Neuronal stem cell (in vitro differentiated cells): ENCODE results near the gene CDK8.

ENCODE experiments used
- DNase-seq: peaks from one replicate; pipeline ENCODE4 v3.0.0-alpha.2; 2013; ENCODE audit warnings: low spot score
- H2AFZ ChIP-seq: one replicate; pipeline ENCODE4 v1.6.1; 2013; ENCODE audit warnings: mild to moderate bottlenecking, low read length, inconsistent platforms
- H2AK5ac ChIP-seq: 2 replicates; pipeline ENCODE4 v1.6.1; 2013; ENCODE audit warnings: low read depth, mild to moderate bottlenecking, inconsistent platforms, low read length, moderate library complexity, mixed read lengths
- H2BK120ac ChIP-seq: 2 replicates; pipeline ENCODE4 v1.6.1; 2013; ENCODE audit warnings: low read depth, mild to moderate bottlenecking, inconsistent platforms, low read length, moderate library complexity, mixed read lengths
- H2BK12ac ChIP-seq: one replicate; pipeline ENCODE4 v1.6.1; 2013; ENCODE audit warnings: low read length, inconsistent platforms
- H2BK15ac ChIP-seq: 2 replicates; pipeline ENCODE4 v1.6.1; 2013; ENCODE audit warnings: mild to moderate bottlenecking, low read length, inconsistent platforms, mixed read lengths
- H2BK5ac ChIP-seq: one replicate; pipeline ENCODE4 v1.6.1; 2013; ENCODE audit warnings: inconsistent platforms, mild to moderate bottlenecking, low read length, moderate library complexity
- H3K14ac ChIP-seq: one replicate; pipeline ENCODE4 v1.6.1; 2013; ENCODE audit warnings: low read length, inconsistent platforms
- H3K18ac ChIP-seq: 2 replicates; pipeline ENCODE4 v1.6.1; 2013; ENCODE audit warnings: low read length, inconsistent platforms
- H3K23ac ChIP-seq: 2 replicates; pipeline ENCODE4 v1.6.1; 2013; ENCODE audit warnings: low read depth, mild to moderate bottlenecking, mixed read lengths, low read length, inconsistent platforms; ENCODE audit not compliant: poor library complexity
- H3K27ac ChIP-seq: replicated peaks from 3 replicates; pipeline ENCODE4 v1.5.1; 2013; ENCODE audit warnings: low read length, inconsistent platforms
- H3K27me3 ChIP-seq, 3 experiments: 2 replicates each; pipeline ENCODE4 v1.6.1; 2013; ENCODE audit warnings: low read length in 3 of 3, mild to moderate bottlenecking in 2 of 3, inconsistent platforms in 1 of 3, low read depth in 1 of 3, mixed read lengths in 1 of 3, moderate library complexity in 1 of 3; ENCODE audit not compliant: control insufficient read depth in 3 of 3, insufficient read depth in 3 of 3
- H3K36me3 ChIP-seq, 2 donors: replicated peaks in 1 of 2; 2 replicates each; pipeline ENCODE4 v1.6.1; 2013; ENCODE audit warnings: low read length in 2 of 2; ENCODE audit not compliant: control insufficient read depth in 2 of 2, insufficient read depth in 2 of 2
- H3K4ac ChIP-seq: 2 replicates; pipeline ENCODE4 v1.6.1; 2013; ENCODE audit warnings: inconsistent platforms, mild to moderate bottlenecking, low read length, moderate library complexity
- H3K4me1 ChIP-seq, 2 donors: 1 replicate in 1 of 2; 2 replicates in 1 of 2; pipeline ENCODE4 v1.6.1; 2013; ENCODE audit warnings: low read length in 2 of 2, low read depth in 1 of 2; ENCODE audit not compliant: control insufficient read depth in 2 of 2, insufficient read depth in 1 of 2
- H3K4me2 ChIP-seq: one replicate; pipeline ENCODE4 v1.6.1; 2013; ENCODE audit warnings: mild to moderate bottlenecking, low read length, inconsistent platforms; ENCODE audit not compliant: insufficient read depth, poor library complexity, severe bottlenecking
- H3K4me3 ChIP-seq, 2 donors: 2 replicates each; pipeline ENCODE4 v1.5.1; 2013; ENCODE audit warnings: low read length in 2 of 2, mild to moderate bottlenecking in 2 of 2, inconsistent platforms in 1 of 2, moderate library complexity in 1 of 2
- H3K79me1 ChIP-seq: one replicate; pipeline ENCODE4 v1.6.1; 2013; ENCODE audit warnings: low read depth, mild to moderate bottlenecking, inconsistent platforms, low read length, moderate library complexity
- H3K9ac ChIP-seq: one replicate; pipeline ENCODE4 v1.6.1; 2013; ENCODE audit warnings: mild to moderate bottlenecking, low read depth, low read length, inconsistent platforms; ENCODE audit not compliant: poor library complexity
- H3K9me3 ChIP-seq, 2 donors: replicated peaks in 1 of 2; 2 replicates each; pipeline versions ENCODE3 to v1.6.1; 2013; ENCODE audit warnings: low read length in 2 of 2, mild to moderate bottlenecking in 2 of 2, inconsistent platforms in 1 of 2, low read depth in 1 of 2, mixed read lengths in 1 of 2, moderate library complexity in 1 of 2; ENCODE audit not compliant: control insufficient read depth in 2 of 2, insufficient read depth in 1 of 2
- H4K8ac ChIP-seq: one replicate; pipeline ENCODE4 v1.6.1; 2013; ENCODE audit warnings: low read depth, mild to moderate bottlenecking, inconsistent platforms, low read length, moderate library complexity
- H4K91ac ChIP-seq: one replicate; pipeline ENCODE4 v1.6.1; 2013; ENCODE audit warnings: low read length, low read depth, mild to moderate bottlenecking, inconsistent platforms; ENCODE audit not compliant: poor library complexity
- WGBS, 2 donors: extraction: QIAGEN DNeasy Blood & Tissue Kit; methylation state at CpG; one replicate each; pipeline ENCODE4 v1.1.7; 2013; ENCODE audit warnings: missing lambda C conversion rate in 2 of 2, mixed read lengths in 1 of 2; ENCODE audit not compliant: insufficient read length in 2 of 2, insufficient replicate concordance in 1 of 2; ENCODE audit errors: extremely low coverage in 2 of 2; 5-methylcytosine and 5-hydroxymethylcytosine counted together

The CDK8 gene

GRCh38 chr13:26323127-26323526 is 69.2 kb downstream of the CDK8 start:
- H2AFZ ChIP-seq = no peak overlapping the region
- no peak overlapping the region for H2BK120ac ChIP-seq
- H3K79me1 ChIP-seq = peaks cover 2% of the 10 kb centered on the region
- no peak overlapping the region for H3K23ac ChIP-seq
- no peak overlapping the region for H4K91ac ChIP-seq
- no peak overlapping the region for H4K8ac ChIP-seq
- no peak overlapping the region for H2BK15ac ChIP-seq
- no peaks in the 10 kb centered on the region for H3K4me1 ChIP-seq
- H3K4ac ChIP-seq = no peak overlapping the region
- H3K36me3 ChIP-seq = no peaks in the 10 kb centered on the region
- H3K9ac ChIP-seq = no peak overlapping the region
- no peak overlapping the region for H3K27ac ChIP-seq
- H2BK5ac ChIP-seq = no peak overlapping the region
- H2AK5ac ChIP-seq = no peak overlapping the region
- no peak for DNase-seq
- H3K18ac ChIP-seq = no peak overlapping the region
- H3K9me3 ChIP-seq = peaks cover 0 to 2% of the 10 kb centered on the region in 2 donors
- H3K4me3 ChIP-seq = no peak overlapping the region
- WGBS, 2 donors = no CpG with 5 or more reads among the region's 2 CpGs
- H2BK12ac ChIP-seq = no peak overlapping the region
- H3K4me2 ChIP-seq = no peak overlapping the region
- H3K27me3 ChIP-seq = no peaks in the 10 kb centered on the region
- H3K14ac ChIP-seq = no peak overlapping the region

- DNase-seq = no peak
- no peak overlapping the region for H3K4me2 ChIP-seq
- H3K4me1 ChIP-seq = no peaks in the 10 kb centered on the region
- H3K14ac ChIP-seq = no peak overlapping the region
- H3K27ac ChIP-seq = no peak overlapping the region
- no peak overlapping the region for H4K91ac ChIP-seq
- no peaks in the 10 kb centered on the region for H3K36me3 ChIP-seq
- H2BK5ac ChIP-seq = no peak overlapping the region
- H2AFZ ChIP-seq = no peak overlapping the region
- H2BK12ac ChIP-seq = no peak overlapping the region
- H3K9ac ChIP-seq = no peak overlapping the region
- no peak overlapping the region for H2BK120ac ChIP-seq
- H2BK15ac ChIP-seq = no peak overlapping the region
- no peak overlapping the region for H3K18ac ChIP-seq
- no peak overlapping the region for H4K8ac ChIP-seq
- no peak overlapping the region for H3K23ac ChIP-seq
- no CpG with 5 or more reads among the region's 1 CpG for WGBS, 2 donors
- no peaks in the 10 kb centered on the region for H3K27me3 ChIP-seq
- no peak overlapping the region for H3K4ac ChIP-seq
- H3K9me3 ChIP-seq = peaks cover 0 to 2% of the 10 kb centered on the region in 2 donors
- H2AK5ac ChIP-seq = no peak overlapping the region
- H3K79me1 ChIP-seq = peaks cover 2% of the 10 kb centered on the region
- H3K4me3 ChIP-seq = no peak overlapping the region
Measured at GRCh38 chr13:26323764-26324163, 69.8 kb downstream of the CDK8 start.

GRCh38 chr13:26324294-26324693 is 70.4 kb downstream of the CDK8 start:
- H3K9ac ChIP-seq = no peak overlapping the region
- H2BK15ac ChIP-seq = no peak overlapping the region
- H2BK5ac ChIP-seq = no peak overlapping the region
- no peak overlapping the region for H2BK12ac ChIP-seq
- WGBS, 2 donors = no CpG with 5 or more reads among the region's 3 CpGs
- H3K4me3 ChIP-seq = no peak overlapping the region
- no peak overlapping the region for H3K14ac ChIP-seq
- no peak overlapping the region for H2AFZ ChIP-seq
- H3K36me3 ChIP-seq = no peaks in the 10 kb centered on the region
- H3K27me3 ChIP-seq = no peaks in the 10 kb centered on the region
- H4K8ac ChIP-seq = no peak overlapping the region
- no peak overlapping the region for H3K23ac ChIP-seq
- DNase-seq = no peak
- H3K79me1 ChIP-seq = peaks cover 2% of the 10 kb centered on the region
- no peak overlapping the region for H2BK120ac ChIP-seq
- H2AK5ac ChIP-seq = no peak overlapping the region
- no peak overlapping the region for H3K18ac ChIP-seq
- H3K27ac ChIP-seq = no peak overlapping the region
- H4K91ac ChIP-seq = no peak overlapping the region
- H3K4ac ChIP-seq = no peak overlapping the region
- H3K4me2 ChIP-seq = no peak overlapping the region
- H3K4me1 ChIP-seq = no peaks in the 10 kb centered on the region
- peaks cover 0 to 2% of the 10 kb centered on the region in 2 donors for H3K9me3 ChIP-seq

- no peak overlapping the region for H3K4me2 ChIP-seq
Measured at GRCh38 chr13:26324867-26325266, 70.9 kb downstream of the CDK8 start.

More at GRCh38 chr13:26324867-26325266, 70.9 kb downstream of the CDK8 start:
- no peak overlapping the region for H3K23ac ChIP-seq
- H2BK12ac ChIP-seq = no peak overlapping the region
- H3K18ac ChIP-seq = no peak overlapping the region
- H2BK15ac ChIP-seq = no peak overlapping the region
- no peak overlapping the region for H2BK5ac ChIP-seq
- H3K4me3 ChIP-seq = no peak overlapping the region
- peaks cover 2% of the 10 kb centered on the region for H3K79me1 ChIP-seq
- no peaks in the 10 kb centered on the region for H3K36me3 ChIP-seq
- H2AFZ ChIP-seq = no peak overlapping the region
- H2AK5ac ChIP-seq = no peak overlapping the region
- peaks cover 0 to 2% of the 10 kb centered on the region in 2 donors for H3K9me3 ChIP-seq
- H3K9ac ChIP-seq = no peak overlapping the region
- no peak for DNase-seq
- H2BK120ac ChIP-seq = no peak overlapping the region
- H3K4me1 ChIP-seq = no peaks in the 10 kb centered on the region
- H3K4ac ChIP-seq = no peak overlapping the region
- H4K8ac ChIP-seq = no peak overlapping the region
- no peak overlapping the region for H3K14ac ChIP-seq
- H4K91ac ChIP-seq = no peak overlapping the region
- no peak overlapping the region for H3K27ac ChIP-seq
- H3K27me3 ChIP-seq = no peaks in the 10 kb centered on the region
